Hepatocyte (in vitro differentiated cells): ENCODE data around the gene OR2T2. TPM values are rescaled to one million over a fixed set of nuclear protein-coding genes. Genes with fewer than 3 reads are reported as not detected.
"Not testable (repeated sequence)": the region's sequence is repeated elsewhere in the genome, so short reads cannot be mapped to it uniquely, and the experiment has no call there.

Experiments used
- DNase-seq: peaks from one replicate; pipeline ENCODE4 v3.0.0-alpha.2; 2016; ENCODE audit warnings: low spot score
- H2AFZ ChIP-seq: fragments of 200-600 bp; sonication (generic); 2 replicates; pipeline ENCODE4 v1.6.0; 2016; ENCODE audit warnings: antibody characterized with exemption, mild to moderate bottlenecking
- H3K27ac ChIP-seq: fragments of 200-600 bp; sonication (generic); 2 replicates; pipeline ENCODE4 v1.5.1; 2016; ENCODE audit warnings: mild to moderate bottlenecking
- H3K27me3 ChIP-seq: fragments of 200-600 bp; sonication (generic); 2 replicates; pipeline ENCODE4 v1.6.1; 2016
- H3K36me3 ChIP-seq: fragments of 200-600 bp; sonication (generic); replicated peaks from 2 replicates; pipeline ENCODE4 v1.5.1; 2016; ENCODE audit warnings: low read depth; ENCODE audit not compliant: insufficient read depth
- H3K4me1 ChIP-seq: fragments of 200-600 bp; sonication (generic); 2 replicates; pipeline ENCODE4 v1.5.1; 2016; ENCODE audit warnings: mild to moderate bottlenecking, moderate library complexity; ENCODE audit not compliant: insufficient read depth
- H3K4me2 ChIP-seq: fragments of 200-600 bp; sonication (generic); 2 replicates; pipeline ENCODE4 v1.6.0; 2016
- H3K4me3 ChIP-seq: fragments of 200-600 bp; sonication (generic); 2 replicates; pipeline ENCODE4 v1.5.1; 2016; ENCODE audit warnings: mild to moderate bottlenecking
- H3K79me2 ChIP-seq: fragments of 200-600 bp; sonication (generic); 2 replicates; pipeline ENCODE4 v1.6.0; 2017; ENCODE audit warnings: mild to moderate bottlenecking
- H3K9me2 ChIP-seq: fragments of 200-600 bp; sonication (generic); replicated peaks from 2 replicates; pipeline ENCODE4 v1.6.0; 2017; ENCODE audit warnings: mild to moderate bottlenecking; ENCODE audit not compliant: insufficient read depth
- H3K9me3 ChIP-seq: fragments of 200-600 bp; sonication (generic); 2 replicates; pipeline ENCODE4 v1.5.1; 2016; ENCODE audit warnings: low read depth, mild to moderate bottlenecking
- H4K20me1 ChIP-seq: fragments of 200-600 bp; sonication (generic); 2 replicates; pipeline ENCODE4 v1.6.0; 2016; ENCODE audit warnings: mild to moderate bottlenecking; ENCODE audit not compliant: insufficient read depth, poor library complexity, severe bottlenecking
- WGBS: methylation state at CpG from one replicate; pipeline ENCODE4 v1.1.6; 2016; ENCODE audit warnings: low lambda C conversion rate; ENCODE audit errors: missing lambda C conversion rate; 5-methylcytosine and 5-hydroxymethylcytosine counted together
- polyA plus RNA-seq: library from polyadenylated mRNA; unstranded; fragments of >200 nt; fragmentation: Nextera tagmentation; extraction: Ambion mirVana; gene quantifications from 2 replicates; pipeline ENCODE4 v1.2.1, GENCODE V29; 2016
- total RNA-seq: library from RNA; depleted of rRNA; stranded (reverse); fragments of >200 nt; gene quantifications from 2 replicates; pipeline ENCODE4 v1.2.3, GENCODE V29; 2014

OR2T2 gene
- total and polyA plus RNA-seq, 2 experiments from 2014 or later: not detected

DNA sequence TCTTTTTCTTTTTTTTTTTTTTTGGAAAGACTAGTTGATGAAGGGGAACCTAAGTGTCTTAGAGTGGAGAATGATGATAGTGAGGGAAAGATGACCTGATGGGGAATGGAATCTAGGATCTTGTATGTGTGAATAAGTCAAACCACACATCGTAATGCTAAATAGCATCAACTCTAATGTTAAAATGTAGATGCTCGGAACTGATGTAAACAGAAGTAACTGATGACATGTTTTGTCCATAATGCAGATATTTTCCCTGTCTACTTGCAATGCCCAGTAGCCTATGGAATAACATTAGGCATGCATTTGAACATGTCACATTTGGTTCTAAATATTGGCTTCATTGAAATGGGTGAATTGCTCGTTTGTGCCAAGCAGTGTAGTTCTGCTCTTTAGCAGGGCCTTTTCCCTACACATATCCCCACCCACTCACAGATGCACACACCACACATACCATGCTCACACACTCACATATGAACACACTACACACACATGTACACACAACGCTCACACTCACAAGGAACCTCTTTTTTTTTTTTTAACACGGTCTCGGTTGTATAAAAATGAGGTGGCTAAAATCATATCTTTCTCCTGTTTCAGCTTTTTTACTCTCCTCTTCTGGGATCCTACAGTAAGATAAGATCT is 4.5 kb downstream of the OR2T2 start:
- not testable (repeated sequence) for H3K27ac ChIP-seq, H3K36me3 ChIP-seq, H3K4me1 ChIP-seq, H4K20me1 ChIP-seq, H3K9me2 ChIP-seq, DNase-seq, H3K4me3 ChIP-seq, H2AFZ ChIP-seq, H3K79me2 ChIP-seq, H3K9me3 ChIP-seq, H3K27me3 ChIP-seq, H3K4me2 ChIP-seq
- 74% methylated on average over 5 of the region's 6 CpGs for WGBS

- H3K9me2 ChIP-seq, H3K79me2 ChIP-seq, H2AFZ ChIP-seq, H3K4me3 ChIP-seq, H3K36me3 ChIP-seq, H3K4me2 ChIP-seq, H3K27ac ChIP-seq, H4K20me1 ChIP-seq, H3K27me3 ChIP-seq, H3K4me1 ChIP-seq, H3K9me3 ChIP-seq, DNase-seq: not testable (repeated sequence)
- WGBS: 30% methylated on average over 2 of the region's 5 CpGs
Measured at GRCh38 chr1:248450466-248451145, 5.2 kb downstream of the OR2T2 start.

GRCh38 chr1:248453619-248454018 is 8.2 kb downstream of the OR2T2 start:
- not testable (repeated sequence) for H3K27ac ChIP-seq, H3K4me3 ChIP-seq, H3K27me3 ChIP-seq, H3K9me2 ChIP-seq, DNase-seq, H3K36me3 ChIP-seq, H3K9me3 ChIP-seq, H2AFZ ChIP-seq, H4K20me1 ChIP-seq, H3K4me1 ChIP-seq, H3K79me2 ChIP-seq, H3K4me2 ChIP-seq
- 81% methylated on average over 7 of the region's 7 CpGs for WGBS

DNA sequence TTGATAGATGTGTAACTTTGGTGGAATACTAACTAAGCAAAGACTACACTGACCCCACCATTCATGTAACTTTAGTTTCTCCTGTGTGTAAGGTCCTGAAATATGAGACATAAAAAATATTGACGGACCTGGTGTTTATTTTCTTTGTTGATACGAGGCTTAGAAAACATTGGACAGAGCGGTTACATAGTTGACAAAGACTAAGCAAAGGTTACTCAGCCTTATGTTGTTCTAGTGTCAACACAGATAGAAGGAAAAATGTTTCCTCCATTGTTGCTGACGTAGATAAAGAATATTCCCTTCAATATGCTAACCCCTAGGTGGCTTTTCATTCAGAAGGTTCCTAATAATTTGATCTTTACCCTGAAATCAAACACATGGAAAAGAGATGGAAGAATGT is 9.6 kb downstream of the OR2T2 start:
- H2AFZ ChIP-seq, H3K4me1 ChIP-seq, DNase-seq, H3K9me3 ChIP-seq, H3K27me3 ChIP-seq, H3K36me3 ChIP-seq, H3K4me3 ChIP-seq, H4K20me1 ChIP-seq, H3K9me2 ChIP-seq, H3K79me2 ChIP-seq, H3K27ac ChIP-seq, H3K4me2 ChIP-seq: not testable (repeated sequence)
- 68% methylated on average over 3 of the region's 4 CpGs for WGBS

DNA sequence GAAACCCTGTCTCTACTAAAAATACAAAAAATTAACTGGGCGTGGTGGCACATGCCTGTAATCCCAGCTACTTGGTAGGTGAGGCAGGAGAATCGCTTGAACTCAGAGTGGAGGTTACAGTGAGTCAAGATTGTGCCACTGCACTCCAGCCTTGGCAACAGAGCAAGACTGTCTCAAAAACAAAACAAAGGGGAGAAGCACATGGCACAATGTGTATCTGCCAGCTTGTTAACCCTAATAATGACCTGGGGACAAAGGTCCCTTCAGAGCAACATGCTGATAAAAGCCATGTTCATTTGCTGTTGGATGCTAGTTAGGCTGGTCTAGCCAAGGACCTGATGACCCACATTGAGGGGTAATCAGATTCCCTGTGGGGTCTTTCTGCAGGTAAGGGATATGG is 11.2 kb downstream of the OR2T2 start:
- H3K4me3 ChIP-seq, H3K9me3 ChIP-seq, H3K27ac ChIP-seq, H2AFZ ChIP-seq, H4K20me1 ChIP-seq, DNase-seq, H3K79me2 ChIP-seq, H3K4me1 ChIP-seq, H3K4me2 ChIP-seq, H3K27me3 ChIP-seq, H3K36me3 ChIP-seq, H3K9me2 ChIP-seq: not testable (repeated sequence)
- no CpG with 5 or more reads among the region's 2 CpGs for WGBS

GRCh38 chr1:248459117-248459516 is 13.7 kb downstream of the OR2T2 start:
- 40% methylated on average over 7 of the region's 7 CpGs for WGBS
- not testable (repeated sequence) for H3K27me3 ChIP-seq, H3K4me3 ChIP-seq

More at GRCh38 chr1:248459117-248459516, 13.7 kb downstream of the OR2T2 start:
- not testable (repeated sequence) for H3K9me3 ChIP-seq, H3K4me1 ChIP-seq, H3K9me2 ChIP-seq, H3K79me2 ChIP-seq, H3K4me2 ChIP-seq, H3K27ac ChIP-seq, H2AFZ ChIP-seq, DNase-seq, H3K36me3 ChIP-seq, H4K20me1 ChIP-seq
